Measurements from ENCODE around the gene MAST3.

Gene MAST3

GRCh38 chr19:18137242-18137641, 39.7 kb downstream of the MAST3 start:
- H3K79me2 ChIP-seq (ENCODE audit: insufficient read depth, low read length): no peaks in the 10 kb centered on the region
- no peaks in the 10 kb centered on the region for H3K9me2 ChIP-seq (replicated peaks; ENCODE audit: low read depth, low read length)
- no peak overlapping the region for H2AFZ ChIP-seq (ENCODE audit: low read length)
- no peak overlapping the region for H3K9ac ChIP-seq (ENCODE audit: low read depth, low read length, poor library complexity, severe bottlenecking)
- no peak overlapping the region for H3K4me2 ChIP-seq (ENCODE audit: low read depth, low read length, poor library complexity, severe bottlenecking)
- H3K36me3 ChIP-seq (ENCODE audit: insufficient read depth, low read length): no peaks in the 10 kb centered on the region; the same call in 1 of the 2 replicates
- no peaks in the 10 kb centered on the region for H3F3A ChIP-seq (ENCODE audit: low read depth)
- H3K4me3 ChIP-seq (ENCODE audit: low read length, poor library complexity, severe bottlenecking): no peak overlapping the region
- H3K9me3 ChIP-seq (ENCODE audit: insufficient read depth, low read depth, low read length): no peaks in the 10 kb centered on the region
- no peaks in the 10 kb centered on the region for H4K20me1 ChIP-seq (ENCODE audit: insufficient read depth, low read length, poor library complexity, severe bottlenecking)
- TF ChIP-seq, protein P1, sequence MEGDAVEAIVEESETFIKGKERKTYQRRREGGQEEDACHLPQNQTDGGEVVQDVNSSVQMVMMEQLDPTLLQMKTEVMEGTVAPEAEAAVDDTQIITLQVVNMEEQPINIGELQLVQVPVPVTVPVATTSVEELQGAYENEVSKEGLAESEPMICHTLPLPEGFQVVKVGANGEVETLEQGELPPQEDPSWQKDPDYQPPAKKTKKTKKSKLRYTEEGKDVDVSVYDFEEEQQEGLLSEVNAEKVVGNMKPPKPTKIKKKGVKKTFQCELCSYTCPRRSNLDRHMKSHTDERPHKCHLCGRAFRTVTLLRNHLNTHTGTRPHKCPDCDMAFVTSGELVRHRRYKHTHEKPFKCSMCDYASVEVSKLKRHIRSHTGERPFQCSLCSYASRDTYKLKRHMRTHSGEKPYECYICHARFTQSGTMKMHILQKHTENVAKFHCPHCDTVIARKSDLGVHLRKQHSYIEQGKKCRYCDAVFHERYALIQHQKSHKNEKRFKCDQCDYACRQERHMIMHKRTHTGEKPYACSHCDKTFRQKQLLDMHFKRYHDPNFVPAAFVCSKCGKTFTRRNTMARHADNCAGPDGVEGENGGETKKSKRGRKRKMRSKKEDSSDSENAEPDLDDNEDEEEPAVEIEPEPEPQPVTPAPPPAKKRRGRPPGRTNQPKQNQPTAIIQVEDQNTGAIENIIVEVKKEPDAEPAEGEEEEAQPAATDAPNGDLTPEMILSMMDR (conservative IDR thresholded peaks at IDR 0.05; ENCODE audit: low read length): no peak
- TF ChIP-seq EZH2phosphoT487 (IDR thresholded peaks at IDR 0.05; ENCODE audit: borderline replicate concordance): no peak
- no peaks in the 10 kb centered on the region for H3K27me3 ChIP-seq (ENCODE audit: insufficient read depth, low read length, poor library complexity, severe bottlenecking)
- no peaks in the 10 kb centered on the region for H3K4me1 ChIP-seq (ENCODE audit: insufficient read depth, low read length, poor library complexity, severe bottlenecking)

DNA sequence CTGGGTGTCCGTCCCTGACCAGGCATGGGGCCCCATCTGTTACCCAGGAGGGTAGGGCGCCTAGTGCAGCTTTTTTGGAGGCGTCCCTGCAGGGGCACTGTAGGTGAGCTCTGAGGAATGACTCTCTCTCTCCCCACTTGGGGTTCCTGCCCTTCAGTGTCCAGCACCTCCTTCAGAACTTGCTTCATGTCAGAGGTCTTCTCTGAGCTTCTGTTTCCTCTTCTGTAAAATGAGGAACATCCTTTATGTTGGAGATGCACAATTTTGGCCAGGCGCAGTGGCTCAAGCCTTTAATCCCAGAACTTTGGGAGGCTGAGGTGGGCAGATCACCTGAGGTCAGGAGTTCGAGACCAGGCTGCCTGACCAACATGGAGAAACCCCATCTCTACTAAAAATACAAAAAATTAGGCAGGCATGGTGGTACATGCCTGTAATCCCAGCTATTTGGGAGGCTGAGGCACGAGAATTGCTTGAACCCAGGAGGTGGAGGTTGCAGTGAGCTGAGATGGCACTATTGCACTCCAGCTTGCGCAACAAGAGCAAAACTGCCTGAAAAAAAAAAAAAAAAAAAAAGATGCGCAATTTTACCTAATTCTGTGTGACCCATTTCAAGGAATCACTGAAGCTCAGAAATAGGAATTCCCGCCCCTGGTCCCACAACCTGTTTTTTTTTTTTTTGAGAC, 40.2 kb downstream of the MAST3 start:
- Histone ChIP-seq H3F3A (ENCODE audit: low read depth) (no peaks in the 10 kb centered on the region), H3K4me2 (ENCODE audit: low read depth, low read length, poor library complexity, severe bottlenecking) (no peak overlapping the region), H3K27me3 (ENCODE audit: insufficient read depth, low read length, poor library complexity, severe bottlenecking) (no peaks in the 10 kb centered on the region), H3K4me3 (ENCODE audit: low read length, poor library complexity, severe bottlenecking) (no peak overlapping the region), H4K20me1 (ENCODE audit: insufficient read depth, low read length, poor library complexity, severe bottlenecking) (no peaks in the 10 kb centered on the region), H3K4me1 (ENCODE audit: insufficient read depth, low read length, poor library complexity, severe bottlenecking) (no peaks in the 10 kb centered on the region), H2AFZ (ENCODE audit: low read length) (no peak overlapping the region), H3K79me2 (ENCODE audit: insufficient read depth, low read length) (no peaks in the 10 kb centered on the region), H3K9me3 (ENCODE audit: insufficient read depth, low read depth, low read length) (no peaks in the 10 kb centered on the region), H3K36me3 (ENCODE audit: insufficient read depth, low read length) (no peaks in the 10 kb centered on the region), H3K9me2 (replicated peaks; ENCODE audit: low read depth, low read length) (no peaks in the 10 kb centered on the region), H3K9ac (ENCODE audit: low read depth, low read length, poor library complexity, severe bottlenecking) (no peak overlapping the region)
- TF ChIP-seq, protein P1 (conservative IDR thresholded peaks at IDR 0.05; ENCODE audit: low read length): no peak
- TF ChIP-seq EZH2phosphoT487 (IDR thresholded peaks at IDR 0.05; ENCODE audit: borderline replicate concordance): no peak

DNA sequence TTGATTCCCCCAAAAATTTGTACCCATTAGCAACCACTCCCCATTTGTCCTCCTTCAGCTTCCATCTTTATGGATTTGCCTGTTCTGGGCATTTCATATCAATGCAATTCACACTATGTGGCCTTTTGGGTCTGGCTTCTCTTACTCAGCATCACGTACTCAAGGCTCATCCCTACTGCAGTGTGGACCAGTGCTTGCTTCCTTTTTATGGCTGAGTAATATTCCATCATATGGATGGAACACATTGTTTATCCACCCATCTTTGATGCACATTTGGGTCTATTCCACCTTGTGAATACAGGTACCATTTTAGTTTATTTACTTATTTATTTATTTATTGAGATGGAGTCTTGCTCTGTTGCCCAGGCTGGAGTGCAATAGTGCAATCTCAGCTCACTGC, 42.9 kb downstream of the MAST3 start:
- Histone ChIP-seq H3K79me2 (ENCODE audit: insufficient read depth, low read length) (no peaks in the 10 kb centered on the region), H4K20me1 (ENCODE audit: insufficient read depth, low read length, poor library complexity, severe bottlenecking) (no peaks in the 10 kb centered on the region), H3K9ac (ENCODE audit: low read depth, low read length, poor library complexity, severe bottlenecking) (no peak overlapping the region), H3K36me3 (ENCODE audit: insufficient read depth, low read length) (no peaks in the 10 kb centered on the region), H3K9me2 (replicated peaks; ENCODE audit: low read depth, low read length) (no peaks in the 10 kb centered on the region), H2AFZ (ENCODE audit: low read length) (no peak overlapping the region), H3K4me1 (ENCODE audit: insufficient read depth, low read length, poor library complexity, severe bottlenecking) (no peaks in the 10 kb centered on the region), H3K4me2 (ENCODE audit: low read depth, low read length, poor library complexity, severe bottlenecking) (no peak overlapping the region), H3F3A (ENCODE audit: low read depth) (no peaks in the 10 kb centered on the region), H3K27me3 (ENCODE audit: insufficient read depth, low read length, poor library complexity, severe bottlenecking) (no peaks in the 10 kb centered on the region), H3K9me3 (ENCODE audit: insufficient read depth, low read depth, low read length) (no peaks in the 10 kb centered on the region), H3K4me3 (ENCODE audit: low read length, poor library complexity, severe bottlenecking) (no peak overlapping the region)
- TF ChIP-seq EZH2phosphoT487 (IDR thresholded peaks at IDR 0.05; ENCODE audit: borderline replicate concordance): no peak
- TF ChIP-seq, protein P1 (conservative IDR thresholded peaks at IDR 0.05; ENCODE audit: low read length): no peak
